Measurements from ENCODE around the gene YPEL2. TPM values are rescaled to one million over a fixed set of nuclear protein-coding genes. Genes with fewer than 3 reads are reported as not detected.
A peak's percentile ranks its signal among the peaks of the same experiment; 100 is the strongest.

Gene YPEL2
- total and polyA plus RNA-seq, 2 of the 13 experiments (the other 11 are each of a cell fraction or from before 2014, with no cell fraction given): 8.5 to 21.1 TPM

GRCh38 chr17:59425085-59425931, 93.9 kb downstream of the YPEL2 start (continued):
- TF ChIP-seq ZBTB39 (CRISPR knock-in tag; IDR thresholded peaks at IDR 0.05): 0 out of 2 replicates have a peak, but pooled peaks have one; percentile 36
- TF ChIP-seq NAIF1 (CRISPR knock-in tag; IDR thresholded peaks at IDR 0.05; ENCODE audit: borderline replicate concordance): 0 out of 2 replicates have a peak, but pooled peaks have one; percentile 27
- TF ChIP-seq ZNF260 (CRISPR knock-in tag; IDR thresholded peaks at IDR 0.05; ENCODE audit: borderline replicate concordance, low read depth): no peak
- TF ChIP-seq TCF7 (IDR thresholded peaks at IDR 0.05; ENCODE audit: low read depth): 0 out of 2 replicates have a peak, but pooled peaks have one; percentile 13
- TF ChIP-seq MAFF (IDR thresholded peaks at IDR 0.05; ENCODE audit: low read depth, low read length): peak; percentile 32; the same call in 1 of the 2 replicates
- TF ChIP-seq ZNF337 (CRISPR knock-in tag; IDR thresholded peaks at IDR 0.05; ENCODE audit: borderline replicate concordance, low read depth): no peak
- TF ChIP-seq RBAK (CRISPR knock-in tag; IDR thresholded peaks at IDR 0.05): no peak
- no peak for TF ChIP-seq ZNF30 (CRISPR knock-in tag; IDR thresholded peaks at IDR 0.05)
- peak; percentile 11; the same call in 1 of the 2 replicates for TF ChIP-seq RXRB (CRISPR knock-in tag; IDR thresholded peaks at IDR 0.05; ENCODE audit: borderline replicate concordance)
- TF ChIP-seq TEAD2 (CRISPR knock-in tag; IDR thresholded peaks at IDR 0.05): no peak
- 0 out of 2 replicates have a peak, but pooled peaks have one; percentile 53 for TF ChIP-seq HDAC1 (CRISPR knock-in tag; IDR thresholded peaks at IDR 0.05)
- TF ChIP-seq GATAD1 (CRISPR knock-in tag; IDR thresholded peaks at IDR 0.05): no peak
- TF ChIP-seq JDP2 (CRISPR knock-in tag; IDR thresholded peaks at IDR 0.05; ENCODE audit: borderline replicate concordance): no peak
- TF ChIP-seq CC2D1A (CRISPR knock-in tag; IDR thresholded peaks at IDR 0.05): no peak
- TF ChIP-seq ZNF703 (CRISPR knock-in tag; IDR thresholded peaks at IDR 0.05; ENCODE audit: borderline replicate concordance): no peak
- no peak for TF ChIP-seq ZBTB33 (CRISPR knock-in tag; IDR thresholded peaks at IDR 0.05)
- no peak for TF ChIP-seq MBNL3 (CRISPR knock-in tag; conservative IDR thresholded peaks at IDR 0.05)
- TF ChIP-seq NR2F6 (IDR thresholded peaks at IDR 0.05): peak; percentile 39; the same call in 1 of the 2 replicates
- peak; percentile 46; the same call in 1 of the 2 replicates for TF ChIP-seq NR2F6 (CRISPR knock-in tag; IDR thresholded peaks at IDR 0.05)
- no peak for TF ChIP-seq ZNF564 (CRISPR knock-in tag; IDR thresholded peaks at IDR 0.05)
- peak; percentile 23; the same call in 1 of the 2 replicates for TF ChIP-seq ZFY (CRISPR knock-in tag; IDR thresholded peaks at IDR 0.05)
- TF ChIP-seq ZBTB21 (CRISPR knock-in tag; IDR thresholded peaks at IDR 0.05): no peak
- no peak for TF ChIP-seq CSRNP2 (CRISPR knock-in tag; conservative IDR thresholded peaks at IDR 0.05; ENCODE audit: low read depth)
- TF ChIP-seq BRF2 (CRISPR knock-in tag; IDR thresholded peaks at IDR 0.05): no peak
